ENCODE data around the gene PRM2.

PRM2 gene

DNA sequence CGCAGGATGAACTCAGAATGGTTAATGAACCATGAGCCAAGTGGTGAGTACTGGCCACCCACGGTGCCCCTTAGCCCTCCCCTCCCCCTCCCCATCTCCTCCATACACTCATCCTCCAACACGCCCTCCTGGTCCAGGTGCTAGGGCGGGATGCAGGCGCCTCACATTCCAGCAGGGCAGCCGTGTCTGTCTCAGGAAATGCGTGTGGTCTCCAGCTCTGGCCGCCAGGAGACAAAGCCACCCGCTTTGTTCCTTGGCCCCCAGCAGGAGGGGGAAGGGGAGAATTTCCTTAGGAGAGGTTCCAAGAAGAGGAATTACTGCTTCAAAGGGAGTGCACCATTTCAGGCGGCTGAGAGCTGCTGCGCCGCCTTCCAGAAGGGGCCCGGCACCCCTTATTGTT is 39.2 kb upstream of the PRM2 start:
- H3K9me3 ChIP-seq (ENCODE audit: insufficient read depth, low read length, severe bottlenecking): no peaks in the 10 kb centered on the region
- DNase-seq (no peak), ATAC-seq (ENCODE audit: insufficient read depth, low read depth) (no peak)
- TF ChIP-seq, protein P1, sequence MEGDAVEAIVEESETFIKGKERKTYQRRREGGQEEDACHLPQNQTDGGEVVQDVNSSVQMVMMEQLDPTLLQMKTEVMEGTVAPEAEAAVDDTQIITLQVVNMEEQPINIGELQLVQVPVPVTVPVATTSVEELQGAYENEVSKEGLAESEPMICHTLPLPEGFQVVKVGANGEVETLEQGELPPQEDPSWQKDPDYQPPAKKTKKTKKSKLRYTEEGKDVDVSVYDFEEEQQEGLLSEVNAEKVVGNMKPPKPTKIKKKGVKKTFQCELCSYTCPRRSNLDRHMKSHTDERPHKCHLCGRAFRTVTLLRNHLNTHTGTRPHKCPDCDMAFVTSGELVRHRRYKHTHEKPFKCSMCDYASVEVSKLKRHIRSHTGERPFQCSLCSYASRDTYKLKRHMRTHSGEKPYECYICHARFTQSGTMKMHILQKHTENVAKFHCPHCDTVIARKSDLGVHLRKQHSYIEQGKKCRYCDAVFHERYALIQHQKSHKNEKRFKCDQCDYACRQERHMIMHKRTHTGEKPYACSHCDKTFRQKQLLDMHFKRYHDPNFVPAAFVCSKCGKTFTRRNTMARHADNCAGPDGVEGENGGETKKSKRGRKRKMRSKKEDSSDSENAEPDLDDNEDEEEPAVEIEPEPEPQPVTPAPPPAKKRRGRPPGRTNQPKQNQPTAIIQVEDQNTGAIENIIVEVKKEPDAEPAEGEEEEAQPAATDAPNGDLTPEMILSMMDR (IDR thresholded peaks at IDR 0.05; ENCODE audit: borderline replicate concordance, extremely low read depth, low read length, poor library complexity, severe bottlenecking): no peak
- TF ChIP-seq EZH2 (IDR thresholded peaks at IDR 0.05; ENCODE audit: borderline replicate concordance, low read depth, low read length, severe bottlenecking): no peak
- 0 out of 2 replicates have a peak, but pooled peaks cover 2% of the 10 kb centered on the region for H4K20me1 ChIP-seq (ENCODE audit: insufficient read depth, low read length)
- peaks cover 26% of the 10 kb centered on the region for H3K4me1 ChIP-seq (ENCODE audit: insufficient read depth, low read length)
- no peaks in the 10 kb centered on the region for H3K36me3 ChIP-seq (ENCODE audit: insufficient read depth, low read length)
- no peak overlapping the region for H2AFZ ChIP-seq (ENCODE audit: low read depth, low read length)
- H3K27me3 ChIP-seq (ENCODE audit: insufficient read depth, low read length, poor library complexity): no peaks in the 10 kb centered on the region
- no peaks in the 10 kb centered on the region for H3K79me2 ChIP-seq (ENCODE audit: insufficient read depth, low read length)
- H3K4me3 ChIP-seq (ENCODE audit: low read depth in 1 of 2, low read length in 2 of 2): no peak overlapping the region
- no peak overlapping the region for H3K4me2 ChIP-seq (ENCODE audit: insufficient read depth, low read length)
- H3K9ac ChIP-seq (ENCODE audit: low read depth, low read length): no peak overlapping the region
- H3K27ac ChIP-seq (ENCODE audit: low read length): no peak overlapping the region

DNA sequence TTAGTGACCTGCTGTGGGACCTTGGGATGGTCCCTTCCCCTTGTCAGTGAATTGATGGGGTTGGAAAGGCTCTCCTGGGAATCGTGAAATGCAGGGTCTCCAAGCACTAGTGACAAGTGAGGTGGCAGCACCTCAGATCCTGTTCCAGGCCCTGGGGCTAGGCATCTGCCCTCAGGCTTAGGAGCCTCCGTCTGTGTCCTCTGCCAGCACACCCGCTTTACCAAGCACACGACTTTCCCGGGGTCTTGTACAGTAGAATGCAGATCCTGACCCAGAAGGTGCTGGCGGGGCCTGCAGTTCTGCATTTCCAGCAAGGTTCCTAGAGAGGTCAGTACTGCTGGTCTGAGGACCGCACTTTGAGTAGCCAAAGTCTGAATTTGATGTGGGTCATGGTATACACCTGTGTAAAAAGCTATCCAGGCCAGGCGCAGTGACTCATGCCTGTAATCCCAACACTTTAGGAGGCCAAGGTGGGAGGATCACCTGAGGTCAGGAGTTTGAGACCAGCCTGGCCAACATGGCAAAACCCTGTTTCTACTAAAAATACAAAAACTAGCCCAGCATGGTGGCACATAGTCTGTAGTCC is 38.1 kb upstream of the PRM2 start:
- peaks cover 35% of the 10 kb centered on the region for H3K4me1 ChIP-seq (ENCODE audit: insufficient read depth, low read length)
- no peak overlapping the region for H3K4me3 ChIP-seq (ENCODE audit: low read depth in 1 of 2, low read length in 2 of 2)
- no peak overlapping the region for H3K27ac ChIP-seq (ENCODE audit: low read length)

DNA sequence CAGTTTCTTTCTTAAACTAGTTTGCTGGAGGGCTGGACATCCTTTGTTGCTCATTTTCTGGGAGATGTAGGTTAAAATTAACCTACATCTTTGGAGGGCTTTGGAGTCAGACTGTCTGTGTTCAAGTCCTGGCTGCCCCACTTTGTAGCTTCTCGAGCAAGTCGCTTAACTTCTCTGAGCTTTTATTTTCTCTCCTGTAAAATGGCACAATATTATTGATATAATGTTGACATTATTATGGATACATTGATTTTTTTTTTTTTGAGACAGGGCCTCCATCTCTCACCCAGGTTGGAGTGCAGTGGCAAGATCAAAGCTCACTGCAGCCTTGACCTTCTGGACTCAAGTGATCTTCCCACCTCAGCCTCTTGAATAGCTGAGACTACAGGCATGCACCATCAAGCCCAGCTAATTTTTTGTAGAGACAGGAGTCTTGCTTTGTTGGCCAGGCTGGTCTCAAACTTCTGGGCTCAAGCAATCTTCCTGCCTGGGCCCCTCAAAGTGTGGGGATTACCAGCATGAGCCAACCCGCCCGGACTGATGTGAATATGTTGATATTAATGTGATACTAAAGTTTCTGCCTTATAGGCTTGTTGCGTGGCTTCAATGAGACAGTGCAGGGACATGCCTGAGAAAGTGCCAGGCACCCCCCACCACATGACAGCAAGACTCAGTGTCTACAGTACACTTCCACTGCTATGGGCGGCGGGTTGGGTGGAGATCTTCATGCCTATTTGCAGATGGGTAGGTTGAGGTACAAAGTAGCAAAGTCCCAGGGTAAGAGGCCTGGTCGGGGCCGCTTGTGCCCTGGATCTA is 37.4 kb upstream of the PRM2 start:
- no peak overlapping the region for H3K4me2 ChIP-seq (ENCODE audit: insufficient read depth, low read length)
- no peak for ATAC-seq (ENCODE audit: insufficient read depth, low read depth)
- no peaks in the 10 kb centered on the region for H3K79me2 ChIP-seq (ENCODE audit: insufficient read depth, low read length)
- 0 out of 2 replicates have a peak, but pooled peaks cover 2% of the 10 kb centered on the region for H4K20me1 ChIP-seq (ENCODE audit: insufficient read depth, low read length)
- H3K36me3 ChIP-seq (ENCODE audit: insufficient read depth, low read length): no peaks in the 10 kb centered on the region
- no peak overlapping the region for H3K4me3 ChIP-seq (ENCODE audit: low read depth in 1 of 2, low read length in 2 of 2)
- H3K27me3 ChIP-seq (ENCODE audit: insufficient read depth, low read length, poor library complexity): no peaks in the 10 kb centered on the region
- H3K9me3 ChIP-seq (ENCODE audit: insufficient read depth, low read length, severe bottlenecking): no peaks in the 10 kb centered on the region
- no peak overlapping the region for H3K9ac ChIP-seq (ENCODE audit: low read depth, low read length)
- no peak for TF ChIP-seq EZH2 (IDR thresholded peaks at IDR 0.05; ENCODE audit: borderline replicate concordance, low read depth, low read length, severe bottlenecking)
- TF ChIP-seq, protein P1 (IDR thresholded peaks at IDR 0.05; ENCODE audit: borderline replicate concordance, extremely low read depth, low read length, poor library complexity, severe bottlenecking): no peak
- H3K27ac ChIP-seq (ENCODE audit: low read length): no peak overlapping the region
- H2AFZ ChIP-seq (ENCODE audit: low read depth, low read length): no peak overlapping the region
- H3K4me1 ChIP-seq (ENCODE audit: insufficient read depth, low read length): peaks cover 40% of the 10 kb centered on the region
- no peak for DNase-seq

More for the DNA sequence above, 38.1 kb upstream of the PRM2 start:
- Histone ChIP-seq H3K9ac (ENCODE audit: low read depth, low read length) (no peak overlapping the region), H2AFZ (ENCODE audit: low read depth, low read length) (no peak overlapping the region), H4K20me1 (ENCODE audit: insufficient read depth, low read length) (0 out of 2 replicates have a peak, but pooled peaks cover 2% of the 10 kb centered on the region), H3K79me2 (ENCODE audit: insufficient read depth, low read length) (no peaks in the 10 kb centered on the region), H3K27me3 (ENCODE audit: insufficient read depth, low read length, poor library complexity) (no peaks in the 10 kb centered on the region), H3K36me3 (ENCODE audit: insufficient read depth, low read length) (no peaks in the 10 kb centered on the region), H3K9me3 (ENCODE audit: insufficient read depth, low read length, severe bottlenecking) (no peaks in the 10 kb centered on the region), H3K4me2 (ENCODE audit: insufficient read depth, low read length) (no peak overlapping the region)
- no peak for ATAC-seq (ENCODE audit: insufficient read depth, low read depth)
- TF ChIP-seq EZH2 (IDR thresholded peaks at IDR 0.05; ENCODE audit: borderline replicate concordance, low read depth, low read length, severe bottlenecking): no peak
- TF ChIP-seq, protein P1 (IDR thresholded peaks at IDR 0.05; ENCODE audit: borderline replicate concordance, extremely low read depth, low read length, poor library complexity, severe bottlenecking): no peak
- no peak for DNase-seq
